HG03196 (cell line): ENCODE data around the gene UBIAD1.
"Not testable (repeated sequence)": the region's sequence is repeated elsewhere in the genome, so short reads cannot be mapped to it uniquely, and the experiment has no call there.

ENCODE experiments used
- ATAC-seq: cut with Tn5 transposase; IDR thresholded peaks from one replicate; pipeline ENCODE4 v1.9.1; 2021; ENCODE audit not compliant: unreplicated experiment

UBIAD1 gene

GRCh38 chr1:11279630-11280029 lies 6.6 kb downstream of the UBIAD1 start:
- ATAC-seq: no peak

- ATAC-seq: no peak
Measured at GRCh38 chr1:11280719-11281376, 7.8 kb downstream of the UBIAD1 start.

GRCh38 chr1:11281518-11282331 lies 8.7 kb downstream of the UBIAD1 start:
- no peak for ATAC-seq

- no peak for ATAC-seq
Measured at GRCh38 chr1:11283151-11283550, 10.2 kb downstream of the UBIAD1 start.

GRCh38 chr1:11284784-11285183 lies 11.8 kb downstream of the UBIAD1 start:
- ATAC-seq: no peak

- no peak for ATAC-seq
Measured at GRCh38 chr1:11285883-11286734, 13.1 kb downstream of the UBIAD1 start.

DNA sequence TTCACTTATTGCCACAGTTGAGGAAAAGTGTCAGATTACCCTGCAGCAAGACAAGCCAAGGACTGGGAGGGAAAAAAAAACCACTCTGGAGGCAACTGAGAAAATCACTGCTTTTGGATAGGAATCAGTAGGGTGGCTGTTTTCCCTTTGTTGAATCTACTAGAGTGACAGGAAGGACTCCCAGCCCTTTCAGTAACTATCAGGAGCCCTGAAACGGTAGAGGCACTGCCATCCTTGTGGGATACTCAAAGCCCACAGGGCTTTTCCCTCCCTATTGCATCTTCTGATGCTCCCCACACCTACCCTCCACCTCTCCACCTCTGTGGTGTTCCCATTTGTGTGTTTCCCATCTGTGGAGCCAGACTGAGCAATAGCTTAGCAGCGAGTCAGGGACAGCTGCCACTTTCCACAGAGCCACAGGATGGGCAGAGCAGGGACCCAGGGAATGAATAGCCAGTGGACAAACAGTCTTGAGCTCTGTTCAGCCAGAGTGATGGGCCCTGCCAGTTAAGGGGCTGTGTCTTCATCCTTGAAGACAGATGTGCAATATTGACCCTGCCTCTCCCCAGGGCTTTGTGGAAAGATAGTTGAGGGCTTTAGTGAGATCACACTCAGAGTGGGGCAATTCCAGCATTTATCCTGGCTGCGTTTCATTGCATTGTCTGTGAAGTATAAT lies 13.9 kb downstream of the UBIAD1 start:
- ATAC-seq: no peak

DNA sequence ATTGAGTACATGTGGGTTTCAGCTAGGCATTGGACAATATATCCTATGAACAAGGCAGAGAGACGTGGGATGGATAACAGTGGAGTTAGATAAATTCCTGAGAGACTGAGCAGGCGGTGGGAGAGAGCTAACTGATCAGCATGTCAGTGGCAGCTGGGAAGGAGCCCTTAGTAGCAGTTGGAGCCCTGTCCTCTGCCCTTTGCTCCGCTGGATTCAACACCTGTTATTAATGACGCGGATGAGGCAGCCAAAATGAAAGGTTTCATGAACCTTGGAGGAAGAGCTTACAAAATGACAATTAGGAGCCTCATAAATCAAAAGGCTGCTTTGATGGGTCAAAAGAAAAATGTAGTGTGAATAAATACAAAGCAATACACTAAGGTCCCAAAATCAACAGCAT lies 16.1 kb downstream of the UBIAD1 start:
- no peak for ATAC-seq

DNA sequence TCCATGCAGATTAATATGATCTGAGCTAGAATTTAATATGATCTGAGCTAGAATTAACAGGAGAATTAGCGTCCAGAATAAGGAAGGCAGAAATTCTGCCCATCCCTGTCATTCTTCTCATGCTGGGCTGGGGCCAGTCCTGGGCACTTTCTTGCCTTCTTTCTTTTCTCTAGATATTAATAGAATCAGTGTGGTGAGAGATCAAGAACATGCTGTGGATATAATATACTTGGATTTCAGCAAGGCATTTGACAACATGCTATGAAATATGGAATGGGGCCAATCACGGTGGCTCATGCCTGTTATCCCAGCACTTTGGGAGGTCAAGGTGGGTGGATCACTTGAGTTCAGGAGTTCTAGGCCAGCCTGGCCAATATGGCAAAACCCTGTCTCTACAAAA lies 18.1 kb downstream of the UBIAD1 start:
- no peak for ATAC-seq

DNA sequence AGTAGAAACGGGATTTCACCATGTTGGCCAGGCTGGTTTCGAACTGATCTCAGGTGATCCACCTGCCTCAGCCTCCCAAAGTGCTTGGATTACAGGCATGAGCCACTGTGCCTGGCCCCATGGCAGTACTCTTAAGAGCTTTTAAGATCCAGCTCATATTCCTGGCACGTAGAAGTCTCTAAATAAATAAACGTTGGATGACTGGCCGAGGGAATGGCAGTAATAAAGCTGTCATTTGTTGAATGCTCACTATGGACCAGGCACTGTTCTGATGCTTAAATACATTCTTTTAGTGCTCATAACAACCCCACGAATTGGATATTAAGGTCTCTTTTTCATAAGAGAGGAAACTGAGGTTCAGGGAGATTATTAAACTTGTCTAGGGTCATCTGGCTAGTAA lies 20.9 kb downstream of the UBIAD1 start:
- ATAC-seq: no peak

- no peak for ATAC-seq
Measured at GRCh38 chr1:11294951-11295350, 22.0 kb downstream of the UBIAD1 start.

DNA sequence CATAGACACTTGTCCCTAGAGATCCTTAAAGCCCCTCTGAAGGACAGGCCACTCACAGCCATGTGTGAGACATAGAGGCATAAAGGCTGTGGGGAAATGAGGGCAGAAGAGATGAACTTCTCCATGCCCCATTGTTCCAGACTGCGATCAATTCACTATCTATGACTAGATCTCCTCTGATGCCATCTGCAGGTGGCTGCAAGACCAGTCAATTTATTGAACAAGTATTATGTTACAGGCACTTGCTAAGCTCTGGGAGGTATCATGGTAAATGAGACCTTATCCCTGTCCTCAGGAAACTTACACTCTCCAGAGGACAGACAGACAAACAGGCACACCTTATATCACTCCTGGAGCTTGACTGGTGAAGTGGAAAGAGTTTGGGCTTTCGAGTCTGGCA lies 22.9 kb downstream of the UBIAD1 start:
- ATAC-seq: no peak

DNA sequence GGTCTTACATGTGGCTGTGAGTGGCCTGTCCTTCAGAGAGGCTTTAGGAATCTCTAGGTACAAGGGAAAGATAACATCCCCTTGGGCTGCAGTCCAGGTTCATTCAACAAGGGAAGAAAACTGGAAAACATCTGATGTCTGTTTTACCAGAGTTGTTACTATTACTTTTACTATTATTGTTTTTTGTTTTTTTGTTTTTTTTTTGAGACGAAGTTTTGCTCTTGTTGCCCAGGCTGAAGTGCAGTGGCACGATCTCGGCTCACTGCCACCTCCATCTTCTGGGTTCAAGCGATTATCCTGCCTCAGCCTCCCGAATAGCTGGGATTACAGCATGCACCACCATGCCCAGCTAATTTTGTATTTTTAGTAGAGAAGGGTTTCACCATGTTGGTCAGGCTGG lies 24.8 kb downstream of the UBIAD1 start:
- ATAC-seq: not testable (repeated sequence)

DNA sequence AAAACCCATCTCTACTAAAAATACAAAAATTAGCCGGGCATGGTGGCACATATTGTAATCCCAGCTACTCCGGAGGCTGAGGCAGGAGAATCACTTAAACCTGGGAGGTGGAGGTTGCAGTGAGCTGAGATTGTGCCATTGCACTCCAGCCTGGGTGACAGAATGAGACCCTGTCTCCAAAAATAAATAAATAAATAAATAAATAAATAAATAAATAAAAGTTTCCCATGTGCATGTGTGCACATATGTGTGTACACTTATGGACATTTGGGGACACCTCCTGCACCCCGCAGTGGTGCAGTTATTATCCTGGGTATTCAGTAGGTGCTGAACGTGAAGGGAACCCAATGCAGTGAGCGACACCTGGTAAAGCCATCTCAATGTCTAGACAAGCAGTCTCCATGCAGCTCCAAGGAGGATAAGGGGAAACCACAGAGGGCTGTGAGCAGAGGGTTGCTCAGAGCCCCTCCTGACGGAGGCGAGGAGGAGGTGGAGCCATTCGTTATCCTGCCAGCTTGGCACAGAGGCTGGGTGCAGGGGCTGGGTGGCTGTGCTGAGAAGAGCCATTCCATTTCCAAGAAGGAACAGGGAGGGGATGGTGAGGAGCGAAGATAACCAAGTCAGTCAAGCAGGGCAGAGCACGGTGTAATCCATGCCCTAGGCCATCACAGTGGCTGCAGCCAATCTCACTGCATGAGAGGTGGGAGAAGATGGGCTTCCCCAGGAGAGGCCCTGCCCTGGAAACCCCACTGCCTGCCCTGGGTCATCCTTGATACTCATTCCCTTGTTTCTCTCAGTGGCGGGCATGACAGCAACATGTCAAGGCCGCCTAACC lies 25.6 kb downstream of the UBIAD1 start:
- no peak for ATAC-seq

- no peak for ATAC-seq
Measured at GRCh38 chr1:11299225-11299574, 26.2 kb downstream of the UBIAD1 start.

GRCh38 chr1:11301601-11302000 lies 28.6 kb downstream of the UBIAD1 start:
- no peak for ATAC-seq

- no peak for ATAC-seq
Measured at GRCh38 chr1:11302366-11302765, 29.4 kb downstream of the UBIAD1 start.

GRCh38 chr1:11305516-11305915 lies 32.5 kb downstream of the UBIAD1 start:
- not testable (repeated sequence) for ATAC-seq

DNA sequence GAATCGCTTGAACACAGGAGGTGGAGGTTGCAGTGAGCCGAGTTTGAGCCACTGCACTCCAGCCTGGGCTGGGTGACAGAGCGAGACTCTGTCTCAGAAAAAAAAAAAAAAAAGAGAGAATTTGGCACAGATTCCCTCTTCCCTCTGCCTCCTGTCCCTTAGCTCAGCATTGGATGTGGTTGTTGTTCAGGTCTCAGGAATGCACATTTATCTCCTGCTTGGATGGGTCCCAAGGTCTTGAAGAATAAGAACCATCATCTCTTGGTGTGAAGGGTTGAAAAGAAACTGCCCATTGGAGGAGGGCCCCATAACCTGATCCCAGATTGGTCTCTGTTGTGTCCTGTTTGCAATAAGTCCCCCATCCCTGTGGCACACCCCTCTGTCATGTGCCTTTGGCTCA lies 34.9 kb downstream of the UBIAD1 start:
- no peak for ATAC-seq

DNA sequence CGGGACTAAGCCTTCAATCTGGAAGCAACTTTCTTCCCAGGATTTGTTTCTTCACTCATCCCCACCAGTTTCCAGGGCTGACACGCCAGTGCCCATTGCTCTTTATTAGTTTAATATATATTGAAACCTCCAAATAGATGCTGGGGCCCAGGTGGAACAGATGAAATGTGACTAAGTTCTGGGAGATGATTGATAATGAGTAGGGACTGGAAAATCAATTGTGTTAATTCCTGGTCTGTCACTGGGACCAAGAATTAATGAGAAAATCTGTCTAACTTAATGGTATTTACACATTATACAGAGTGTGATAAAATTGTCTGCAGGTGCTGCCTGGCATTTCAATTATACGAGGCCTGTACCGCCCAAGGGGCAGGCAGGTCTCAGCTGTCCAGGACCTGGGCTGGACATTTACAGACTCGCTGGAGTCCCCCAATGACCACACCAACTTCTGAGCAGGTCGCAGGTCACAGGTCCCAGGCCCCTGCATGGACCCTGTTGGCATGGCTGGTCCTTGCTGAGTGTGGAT lies 35.8 kb downstream of the UBIAD1 start:
- no peak for ATAC-seq
